GM21528 (cell line): ENCODE results near the gene PLEKHG3.

Experiments used
- ATAC-seq: cut with Tn5 transposase; IDR thresholded peaks from one replicate; pipeline ENCODE4 v1.9.1; 2021; ENCODE audit warnings: mild to moderate bottlenecking, moderate library complexity; ENCODE audit not compliant: unreplicated experiment, low FRiP score

PLEKHG3 gene

GRCh38 chr14:64738281-64738804 is 34.1 kb downstream of the PLEKHG3 start:
- ATAC-seq, result no peak

GRCh38 chr14:64741200-64741599 is 37.0 kb downstream of the PLEKHG3 start:
- ATAC-seq, result no peak

GRCh38 chr14:64741961-64742360 is 37.7 kb downstream of the PLEKHG3 start:
- ATAC-seq, result no peak

DNA sequence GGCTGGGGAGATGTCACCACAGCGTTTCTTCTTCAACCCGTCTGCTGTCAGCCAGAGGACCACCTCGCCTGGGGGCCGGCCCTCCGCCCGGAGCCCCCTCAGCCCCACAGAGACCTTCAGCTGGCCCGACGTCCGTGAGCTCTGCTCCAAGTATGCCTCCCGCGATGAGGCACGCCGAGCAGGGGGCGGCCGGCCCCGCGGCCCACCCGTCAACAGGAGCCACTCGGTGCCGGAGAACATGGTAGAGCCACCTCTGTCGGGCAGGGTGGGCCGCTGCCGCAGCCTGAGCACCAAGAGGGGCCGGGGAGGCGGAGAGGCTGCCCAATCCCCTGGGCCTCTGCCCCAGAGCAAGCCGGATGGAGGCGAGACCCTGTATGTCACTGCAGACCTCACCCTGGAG is 38.8 kb downstream of the PLEKHG3 start:
- no peak for ATAC-seq

DNA sequence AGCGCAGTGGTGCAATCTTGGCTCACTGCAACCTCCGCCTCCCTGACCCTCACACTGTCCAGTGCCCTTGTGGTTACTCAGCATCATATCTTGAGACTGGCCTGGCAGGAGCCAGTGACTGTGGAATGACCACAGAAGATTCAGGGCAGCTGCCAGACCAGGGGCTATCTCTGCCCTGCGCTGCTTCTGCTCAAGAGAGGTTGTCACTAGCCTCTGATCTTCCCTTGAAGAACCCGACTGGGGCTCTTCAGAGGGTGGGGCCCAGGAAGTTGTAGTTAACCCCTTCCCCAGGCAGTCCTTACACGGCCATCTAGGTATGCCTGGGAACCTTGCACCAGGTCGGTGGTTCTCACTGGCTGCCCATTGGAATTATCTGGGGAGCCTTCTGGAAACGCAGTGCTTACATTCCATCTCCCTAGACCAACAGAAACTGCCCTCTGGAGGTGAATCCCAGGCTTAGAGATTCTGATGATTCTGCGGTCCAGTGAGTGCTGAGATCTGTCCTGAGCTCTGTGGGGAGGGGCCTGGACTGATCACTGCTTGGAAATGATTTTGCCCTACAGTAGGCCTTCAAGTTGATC is 41.4 kb downstream of the PLEKHG3 start:
- ATAC-seq, result no peak

- no peak for ATAC-seq
These were observed 42.4 kb downstream of the PLEKHG3 start for GRCh38 chr14:64746298-64747250.

DNA sequence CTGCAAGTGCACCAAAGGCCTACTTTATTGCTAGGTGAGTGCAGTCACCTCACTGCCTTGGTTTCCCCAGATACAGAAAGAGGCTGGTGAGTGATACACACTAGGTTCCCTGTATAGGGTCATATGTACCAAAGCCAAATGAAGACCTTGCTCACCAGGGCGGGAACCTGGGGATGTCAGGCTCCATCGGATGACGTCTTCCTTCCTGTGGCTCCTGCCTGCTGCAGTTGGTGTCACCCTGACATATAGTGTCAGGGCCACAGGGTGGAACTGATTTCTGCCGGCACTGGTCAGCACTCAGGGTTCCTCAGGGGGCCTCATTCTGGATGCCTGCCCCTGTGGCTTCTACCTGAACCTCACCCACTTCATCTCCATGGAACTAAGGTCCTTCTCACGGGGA is 43.1 kb downstream of the PLEKHG3 start:
- no peak for ATAC-seq

DNA sequence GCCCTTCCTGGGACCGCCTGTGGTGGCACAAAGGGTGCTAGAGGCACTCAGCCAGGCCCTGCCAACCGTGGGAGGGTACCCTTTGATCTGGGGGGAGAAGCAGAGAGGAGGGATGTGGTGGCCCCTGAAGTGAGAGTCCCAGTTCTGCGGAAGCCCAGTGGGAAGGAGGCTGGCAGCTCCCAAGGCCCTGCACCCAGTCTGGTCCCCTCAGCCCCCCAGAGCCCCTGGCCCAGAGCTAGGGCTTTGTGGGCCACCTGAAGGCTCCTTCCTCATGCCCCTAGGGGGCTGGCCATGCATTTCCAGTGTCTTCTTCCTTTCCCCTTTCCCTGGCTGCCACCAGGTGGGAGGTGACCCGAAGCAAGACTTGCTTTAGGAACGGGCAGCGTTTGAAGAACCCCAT is 44.3 kb downstream of the PLEKHG3 start:
- ATAC-seq, result no peak

DNA sequence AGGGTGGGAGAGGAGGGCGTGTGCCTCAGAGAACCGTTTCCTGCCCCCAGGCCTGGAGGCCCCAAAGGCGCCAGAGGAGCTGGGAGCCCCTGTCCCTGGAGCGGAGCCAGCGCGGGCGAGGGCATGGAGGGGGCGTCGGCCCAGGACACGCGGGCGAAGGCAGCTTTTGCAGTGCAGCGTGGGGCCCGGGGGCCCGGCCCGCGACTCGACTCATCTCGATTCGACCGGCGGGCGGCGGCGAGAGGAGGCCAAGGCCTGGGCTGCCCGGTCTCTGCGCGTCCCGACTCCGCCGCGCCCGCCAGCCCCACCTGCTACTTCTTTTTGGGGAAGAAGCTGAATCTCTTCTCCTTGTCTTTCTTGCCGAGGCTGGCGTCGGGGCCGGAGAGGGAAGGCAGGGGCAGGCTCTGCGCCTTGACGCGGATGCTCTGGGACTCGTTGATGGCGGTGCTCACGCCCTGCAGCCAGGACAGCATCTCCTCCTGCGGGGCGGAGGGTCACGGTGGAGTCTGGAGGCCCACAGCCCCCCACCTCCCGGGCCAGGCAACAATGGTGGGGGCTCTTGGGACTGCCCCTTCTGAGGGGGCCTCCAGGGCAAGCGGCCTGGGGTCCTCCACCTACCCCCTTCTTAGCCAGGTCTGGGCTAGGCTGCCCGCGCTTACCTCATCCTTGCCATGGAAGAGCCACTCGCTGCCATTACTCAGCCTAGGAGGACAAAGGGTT is 44.9 kb downstream of the PLEKHG3 start:
- no peak for ATAC-seq

DNA sequence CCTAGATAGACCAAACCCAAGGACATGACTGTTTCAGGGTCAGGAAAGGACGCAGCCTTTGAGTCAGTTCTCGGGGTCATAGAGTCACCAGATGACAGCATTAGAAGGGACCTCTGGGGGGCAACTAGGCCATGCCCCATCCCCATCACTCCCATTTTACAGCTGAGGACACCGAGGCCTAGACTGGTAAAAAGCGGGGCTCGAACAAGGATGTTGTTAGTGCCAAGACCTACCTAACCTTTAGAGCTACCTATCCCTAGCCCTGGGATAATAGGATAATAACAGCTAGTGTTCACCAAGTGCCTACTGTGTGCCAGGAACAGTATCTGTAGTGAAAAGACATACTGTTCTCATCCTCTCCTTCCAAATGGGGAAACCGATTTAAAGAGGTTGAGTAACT is 48.7 kb downstream of the PLEKHG3 start:
- no peak for ATAC-seq

- no peak for ATAC-seq
These were observed 49.1 kb downstream of the PLEKHG3 start for GRCh38 chr14:64753374-64753773.

DNA sequence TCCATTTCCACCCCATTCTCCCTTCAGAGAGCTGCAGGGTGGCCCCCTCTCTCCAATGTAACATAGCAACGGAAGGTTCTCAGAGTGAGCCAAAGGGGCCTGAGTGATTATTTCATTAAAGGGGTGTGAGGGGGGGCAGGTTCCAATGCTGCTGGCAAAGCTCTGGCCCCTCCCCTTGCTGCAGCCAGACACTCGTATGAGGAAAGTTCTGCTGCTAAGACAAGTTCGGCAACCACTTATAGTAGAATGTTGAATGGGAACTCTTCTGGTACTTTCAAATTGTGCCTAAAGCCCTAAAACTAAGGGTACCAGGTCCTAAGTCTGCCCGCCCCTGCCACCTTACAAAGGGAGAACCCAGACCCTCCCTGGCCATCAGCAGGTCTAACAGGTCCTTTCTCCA is 49.8 kb downstream of the PLEKHG3 start:
- ATAC-seq, result no peak

DNA sequence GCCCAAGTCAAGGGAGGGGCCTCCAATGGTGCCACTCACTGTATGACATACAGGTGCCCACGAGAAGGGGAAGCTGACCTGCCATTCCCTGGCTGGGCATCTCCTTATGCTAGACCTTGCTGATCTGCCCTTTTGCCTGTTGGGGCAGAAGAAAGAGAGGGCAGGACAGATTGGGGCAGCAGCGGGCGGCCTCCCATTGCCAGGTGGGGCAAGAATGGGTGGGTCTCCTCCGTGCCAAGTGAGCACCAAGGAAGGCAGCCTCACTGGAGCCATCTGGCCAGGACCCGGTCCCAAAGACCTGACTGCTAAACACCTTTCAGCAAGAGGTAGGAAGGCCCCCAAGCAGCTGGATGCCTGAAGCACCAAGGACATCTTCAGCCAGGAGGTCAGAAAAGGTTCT is 50.5 kb downstream of the PLEKHG3 start:
- no peak for ATAC-seq

DNA sequence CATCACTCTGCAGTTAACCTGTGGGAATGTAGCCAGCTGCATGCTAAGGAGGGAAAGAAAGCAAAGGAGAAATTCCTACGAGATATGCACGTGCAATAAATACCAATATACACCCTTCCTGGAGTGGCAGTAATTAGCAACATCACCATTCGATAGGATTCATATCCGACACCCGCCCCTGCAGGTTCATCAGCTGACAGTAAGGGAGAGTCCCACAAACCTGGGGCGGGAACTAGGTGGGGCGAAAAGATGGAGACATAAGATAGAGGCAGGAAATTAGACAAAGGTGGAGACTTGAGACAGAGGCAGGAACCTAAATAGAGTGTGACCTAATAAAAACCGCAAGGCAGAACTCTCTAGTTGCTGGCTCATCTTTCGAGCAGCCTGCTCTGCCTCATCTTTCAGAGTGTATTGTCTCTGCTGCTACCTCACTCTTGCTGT is 51.6 kb downstream of the PLEKHG3 start:
- no peak for ATAC-seq

DNA sequence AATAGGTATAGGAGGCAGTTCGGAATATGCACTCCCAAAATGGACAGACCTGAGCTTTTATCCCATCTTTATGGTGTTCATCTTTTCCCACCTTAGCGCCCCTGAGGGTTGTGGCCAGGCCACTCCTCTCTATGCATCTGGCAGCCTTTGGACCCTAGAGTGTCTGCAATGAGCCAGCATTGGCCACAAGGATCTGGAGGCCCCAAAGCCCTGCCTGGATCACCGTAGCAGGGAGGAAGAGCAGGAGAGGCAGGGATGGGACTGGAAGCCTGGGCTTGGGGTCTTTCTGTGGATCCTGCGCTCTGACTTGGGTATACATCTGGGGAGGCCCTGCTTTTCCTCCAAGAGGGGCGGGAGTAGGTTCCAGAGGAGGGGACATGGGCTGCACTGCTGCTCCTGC is 52.5 kb downstream of the PLEKHG3 start:
- ATAC-seq, result no peak

- ATAC-seq, result no peak
These were observed 53.4 kb downstream of the PLEKHG3 start for GRCh38 chr14:64757601-64758000.

- no peak for ATAC-seq
These were observed 53.8 kb downstream of the PLEKHG3 start for GRCh38 chr14:64758025-64758521.

GRCh38 chr14:64758691-64759554 is 54.7 kb downstream of the PLEKHG3 start:
- no peak for ATAC-seq

DNA sequence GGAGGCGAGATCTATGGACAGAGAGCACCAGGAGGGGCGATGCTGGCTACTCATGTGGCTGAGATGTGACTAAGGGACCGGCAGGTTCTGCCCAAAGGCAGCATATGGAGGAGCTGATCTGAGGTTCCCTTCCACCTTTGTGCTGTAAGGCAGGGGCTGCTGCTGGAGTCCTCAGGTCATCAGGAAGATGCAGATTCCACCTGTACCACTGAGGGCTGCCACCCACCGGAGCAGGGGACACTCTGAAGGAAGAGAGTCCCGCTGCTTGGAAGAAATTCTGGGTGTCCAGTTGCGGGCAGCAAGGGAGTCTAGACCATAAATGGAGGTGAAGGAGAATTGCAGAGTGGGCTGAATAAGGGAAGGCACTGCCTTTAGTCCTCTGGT is 55.3 kb downstream of the PLEKHG3 start:
- no peak for ATAC-seq

- no peak for ATAC-seq
These were observed 56.0 kb downstream of the PLEKHG3 start for GRCh38 chr14:64760146-64760755.
